22Rv1 (cell line): ENCODE results near the gene CUL7.

Experiments
- H3K27ac ChIP-seq: fragments of 450-650 bp; 2 replicates; pipeline ENCODE4 v1.5.1; 2017
- ZFX ChIP-seq: fragments of 450-650 bp; IDR thresholded peaks from 2 replicates; pipeline ENCODE4 v1.6.1; 2017; ENCODE audit warnings: antibody characterized with exemption, borderline replicate concordance
- TF ChIP-seq, protein P1 (sequence below): fragments of 450-650 bp; IDR thresholded peaks from 2 replicates; pipeline ENCODE4 v1.5.1; 2017; ENCODE audit warnings: mild to moderate bottlenecking

Gene CUL7

DNA sequence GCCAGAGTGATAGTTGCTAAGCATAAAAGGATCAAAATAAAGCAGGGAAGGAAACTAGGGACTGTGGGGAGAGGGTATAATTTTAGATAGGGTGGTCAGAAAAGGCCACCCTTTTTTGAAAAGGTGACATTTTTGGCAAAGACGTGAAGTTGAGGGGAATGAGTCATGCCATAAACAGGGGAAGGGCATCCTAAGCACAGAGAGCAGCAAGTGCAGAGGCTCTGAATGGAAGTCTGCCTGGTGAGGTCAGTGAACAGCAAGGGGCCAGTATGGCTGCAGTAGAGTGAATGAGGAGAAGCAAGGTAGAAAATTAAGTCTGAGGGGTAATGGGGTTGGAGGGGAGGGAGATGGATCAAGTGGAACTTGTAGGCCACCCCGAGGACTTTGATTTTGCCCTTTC is 8.2 kb upstream of the CUL7 start:
- TF ChIP-seq, protein P1, sequence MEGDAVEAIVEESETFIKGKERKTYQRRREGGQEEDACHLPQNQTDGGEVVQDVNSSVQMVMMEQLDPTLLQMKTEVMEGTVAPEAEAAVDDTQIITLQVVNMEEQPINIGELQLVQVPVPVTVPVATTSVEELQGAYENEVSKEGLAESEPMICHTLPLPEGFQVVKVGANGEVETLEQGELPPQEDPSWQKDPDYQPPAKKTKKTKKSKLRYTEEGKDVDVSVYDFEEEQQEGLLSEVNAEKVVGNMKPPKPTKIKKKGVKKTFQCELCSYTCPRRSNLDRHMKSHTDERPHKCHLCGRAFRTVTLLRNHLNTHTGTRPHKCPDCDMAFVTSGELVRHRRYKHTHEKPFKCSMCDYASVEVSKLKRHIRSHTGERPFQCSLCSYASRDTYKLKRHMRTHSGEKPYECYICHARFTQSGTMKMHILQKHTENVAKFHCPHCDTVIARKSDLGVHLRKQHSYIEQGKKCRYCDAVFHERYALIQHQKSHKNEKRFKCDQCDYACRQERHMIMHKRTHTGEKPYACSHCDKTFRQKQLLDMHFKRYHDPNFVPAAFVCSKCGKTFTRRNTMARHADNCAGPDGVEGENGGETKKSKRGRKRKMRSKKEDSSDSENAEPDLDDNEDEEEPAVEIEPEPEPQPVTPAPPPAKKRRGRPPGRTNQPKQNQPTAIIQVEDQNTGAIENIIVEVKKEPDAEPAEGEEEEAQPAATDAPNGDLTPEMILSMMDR, result no peak
- no peak for TF ChIP-seq ZFX
- H3K27ac ChIP-seq, result no peak overlapping the region

DNA sequence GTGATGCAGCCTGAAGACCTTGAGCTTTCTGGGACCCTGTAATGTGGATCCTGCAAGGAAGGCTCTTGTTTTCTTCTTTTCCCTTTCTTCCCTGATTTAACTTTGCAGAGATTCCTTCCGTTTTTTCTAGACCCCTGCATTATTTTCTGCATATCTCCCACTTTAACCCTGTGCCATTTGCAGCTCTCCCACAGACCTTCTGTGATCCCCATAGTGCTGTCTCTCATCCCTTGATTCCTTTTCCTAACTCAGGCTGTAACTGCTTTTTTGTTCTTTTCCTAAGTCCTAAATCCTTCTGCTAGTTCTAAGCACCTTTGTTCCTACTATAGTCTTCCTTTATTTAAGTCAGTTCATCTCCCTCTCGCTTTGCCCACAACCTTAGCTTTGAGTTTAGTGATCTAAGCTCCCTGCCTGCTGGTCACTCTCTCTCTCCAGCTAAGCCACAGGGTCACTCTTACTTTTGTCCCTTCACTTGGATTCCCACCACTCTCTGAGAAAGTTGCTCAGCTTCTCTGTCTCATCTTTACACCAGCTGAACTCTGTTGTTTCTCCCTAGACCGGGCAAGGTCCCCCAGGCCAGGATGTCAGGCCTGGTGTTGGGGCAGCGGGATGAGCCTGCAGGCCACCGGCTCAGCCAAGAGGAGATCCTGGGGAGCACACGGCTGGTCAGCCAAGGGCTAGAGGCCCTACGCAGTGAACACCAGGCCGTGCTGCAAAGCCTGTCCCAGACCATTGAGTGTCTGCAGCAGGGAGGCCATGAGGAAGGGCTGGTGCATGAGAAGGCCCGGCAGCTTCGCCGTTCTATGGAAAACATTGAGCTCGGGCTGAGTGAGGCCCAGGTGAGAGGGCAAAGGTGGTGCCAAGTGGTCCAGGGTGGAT is 7.3 kb upstream of the CUL7 start:
- no peak for TF ChIP-seq ZFX
- TF ChIP-seq, protein P1, result no peak
- H3K27ac ChIP-seq, result peak overlapping the region; percentile 67

DNA sequence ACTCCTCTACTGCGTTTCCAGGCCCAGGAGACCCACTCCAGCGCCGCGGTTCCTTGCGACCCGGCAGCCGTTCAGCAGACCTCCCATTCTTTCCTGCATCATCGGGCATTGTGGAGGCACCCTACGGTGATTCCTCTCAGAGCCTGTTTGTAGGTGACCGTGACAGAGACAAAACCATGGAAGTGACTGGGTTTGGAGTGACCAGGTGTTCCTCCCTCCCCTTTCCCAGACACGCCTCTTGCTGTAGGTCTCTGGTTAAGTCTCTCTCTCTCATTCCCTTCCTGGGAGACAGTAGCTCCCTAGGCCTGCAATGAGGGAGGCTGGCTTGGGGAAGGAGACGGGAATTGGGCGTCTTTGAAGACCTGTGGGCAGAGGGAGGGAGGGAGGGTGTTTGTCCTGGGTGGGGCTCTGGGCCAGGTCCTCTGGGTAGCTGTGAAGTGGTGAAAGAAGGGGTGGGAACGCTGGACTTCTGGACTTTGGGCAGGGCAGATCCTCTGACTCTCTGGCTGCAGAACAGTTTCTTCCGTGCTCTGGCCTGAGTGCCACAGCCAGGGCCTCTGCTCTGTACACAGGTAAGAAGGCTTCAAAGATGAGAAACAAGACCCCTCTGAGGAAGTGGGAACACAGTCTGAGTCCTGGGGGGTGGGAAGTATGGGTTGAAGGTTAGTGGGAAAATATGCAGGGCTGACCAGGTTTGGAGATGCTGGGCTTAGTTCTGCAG is 6.5 kb upstream of the CUL7 start:
- TF ChIP-seq, protein P1, result no peak
- TF ChIP-seq ZFX, result no peak

DNA sequence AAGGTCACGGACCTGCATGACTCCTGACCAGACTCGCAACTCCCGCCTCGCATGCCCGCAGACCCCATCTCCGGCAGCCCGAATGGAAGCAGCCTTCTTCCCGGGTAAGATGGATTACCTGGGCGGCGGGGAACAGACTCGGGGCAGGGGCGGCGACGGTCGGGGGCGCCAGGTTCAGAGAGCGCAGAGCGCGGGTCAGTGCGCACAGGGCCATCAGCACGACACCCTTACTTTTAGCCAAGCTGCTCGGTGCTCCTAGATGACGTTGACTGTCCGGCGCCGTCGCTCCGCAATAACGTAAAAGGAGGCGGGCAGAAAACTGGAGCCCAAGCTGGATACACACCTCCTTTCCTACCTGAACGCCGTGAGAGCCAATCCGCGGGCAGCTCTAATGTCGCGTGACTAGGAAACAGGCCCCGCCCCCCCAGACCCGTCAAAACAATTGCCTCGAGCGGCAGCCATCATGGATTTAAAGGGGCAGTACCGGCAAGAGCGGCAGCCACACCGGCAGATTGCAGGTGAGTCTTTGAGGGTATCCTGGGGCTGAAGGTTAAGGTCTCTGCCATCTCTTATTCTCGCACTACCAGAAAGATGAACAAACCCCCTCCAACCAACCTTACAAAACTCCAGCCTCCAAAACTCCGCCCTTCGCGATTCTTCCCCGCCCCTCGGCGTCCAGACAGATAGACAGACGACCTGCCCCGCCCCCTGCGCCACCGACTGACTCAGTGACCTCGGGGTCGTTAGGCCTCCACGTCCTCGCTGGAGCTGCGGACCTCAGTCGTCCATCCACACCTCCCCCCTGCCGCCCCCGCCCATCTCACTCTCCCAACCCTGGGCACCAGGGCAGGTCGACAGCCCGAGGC is 5.8 kb upstream of the CUL7 start, which contains the start of the genes KLC4 and MRPL2:
TSS of gene KLC4 (plus strand) at position 464 of the 866 bp plus-strand sequence. CDS start 1,705 bp downstream, outside the sequence.
TSS of gene MRPL2 (minus strand) at position 267 of the 866 bp plus-strand sequence. CDS start at position 214, 53 bp downstream.
- peak within 1 kb of the TSS; percentile 67 for H3K27ac ChIP-seq
- no peak for TF ChIP-seq ZFX
- TF ChIP-seq, protein P1, result no peak

More for the DNA sequence above, 6.5 kb upstream of the CUL7 start:
- H3K27ac ChIP-seq, result peak overlapping the region; percentile 67

DNA sequence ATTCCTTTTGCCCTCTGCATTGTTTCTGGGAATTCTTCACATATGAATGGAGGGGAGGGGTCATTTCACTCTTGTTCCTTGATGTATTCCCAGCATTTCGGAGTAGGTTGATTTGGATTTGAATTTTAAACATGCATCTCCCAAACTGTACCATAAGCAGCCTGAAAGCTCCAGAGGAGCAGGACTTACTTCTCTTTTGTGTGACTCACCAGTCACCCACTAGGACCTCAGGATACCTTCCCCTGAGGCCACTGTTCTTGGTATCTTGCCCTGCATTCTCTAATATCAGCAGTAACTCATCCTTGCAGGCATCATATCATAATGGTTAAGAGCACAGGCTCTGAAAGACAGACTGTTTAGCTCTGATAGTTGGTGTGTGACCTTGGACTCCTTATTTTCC is 4.9 kb upstream of the CUL7 start:
- TF ChIP-seq, protein P1, result no peak
- no peak for TF ChIP-seq ZFX
- H3K27ac ChIP-seq, result peak overlapping the region; percentile 67

DNA sequence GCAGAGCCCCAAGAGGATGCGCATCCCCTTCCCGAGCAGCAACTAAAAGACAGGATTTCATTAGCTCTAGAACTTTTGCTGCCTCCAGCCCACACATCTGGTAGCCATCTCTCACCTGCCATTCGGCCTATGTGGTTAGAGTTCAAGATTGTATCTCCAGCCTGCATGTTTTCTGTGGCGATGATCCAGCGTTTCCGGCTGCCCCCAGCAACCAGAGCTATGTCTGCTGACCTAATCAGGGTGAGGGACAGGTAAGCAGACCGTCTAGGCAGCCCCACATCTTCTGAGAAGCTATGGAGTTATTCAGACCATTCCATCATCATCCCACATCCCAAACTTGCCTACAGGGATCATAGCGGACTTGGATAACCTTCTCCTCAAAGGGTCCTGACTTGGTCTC is 2.3 kb upstream of the CUL7 start:
- H3K27ac ChIP-seq, result no peak overlapping the region
- TF ChIP-seq, protein P1, result no peak
- TF ChIP-seq ZFX, result no peak
